NCI-H2196 treated with DMSO at 0.1 percent for 48 hours (cell line): ENCODE measurements around the gene SDF2.
A peak's percentile ranks its signal among the peaks of the same experiment; 100 is the strongest.
"Not testable (repeated sequence)": the region's sequence is repeated elsewhere in the genome, so short reads cannot be mapped to it uniquely, and the experiment has no call there.

ENCODE experiments used
- DNase-seq: peaks from one replicate; lab custom pipeline; 2025; ENCODE audit not compliant: unreplicated experiment; lab: John Stamatoyannopoulos, UW

The SDF2 gene

DNA sequence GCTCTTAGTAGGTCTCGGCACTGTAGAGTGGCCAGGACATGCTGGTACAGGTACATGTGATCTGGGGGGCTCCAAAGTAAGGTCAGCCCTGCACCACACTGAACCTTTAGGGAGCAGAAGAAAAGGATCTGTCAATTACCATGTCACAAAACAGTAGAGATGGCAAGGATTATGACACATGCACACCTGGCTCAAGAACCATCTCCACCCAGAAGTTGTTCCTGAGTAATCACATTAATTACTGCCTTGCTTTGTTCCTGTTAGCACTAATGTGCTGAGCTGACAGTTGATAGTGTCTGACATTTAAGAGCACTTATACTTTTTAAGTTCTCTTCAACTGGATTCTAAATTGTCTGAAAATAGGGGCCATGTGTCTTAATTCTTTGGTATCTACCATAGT lies 26.2 kb downstream of the SDF2 start:
- no peak for DNase-seq

- no peak for DNase-seq
Measured at GRCh38 chr17:28634206-28634865, 27.4 kb downstream of the SDF2 start.

GRCh38 chr17:28626818-28627217 lies 34.9 kb downstream of the SDF2 start:
- no peak for DNase-seq

DNA sequence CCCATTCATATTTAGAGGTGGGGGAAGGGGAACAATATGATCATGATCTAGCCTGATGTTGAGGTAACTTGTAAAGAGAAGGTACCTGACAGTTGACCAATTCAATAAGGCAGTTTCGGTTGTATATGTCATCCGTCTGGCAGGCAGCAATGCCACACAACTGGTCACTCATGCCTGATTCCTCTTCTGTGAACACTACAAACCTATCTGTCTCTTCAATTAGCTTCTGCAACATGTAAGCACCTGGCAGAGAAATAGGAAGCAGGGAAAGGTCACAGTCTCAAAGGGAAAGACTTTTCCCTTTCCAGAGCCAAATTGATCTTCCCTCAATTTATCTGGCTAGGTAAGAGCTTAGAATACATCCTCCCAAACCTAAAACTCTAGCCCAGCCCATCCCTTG lies 37.6 kb downstream of the SDF2 start:
- no peak for DNase-seq

DNA sequence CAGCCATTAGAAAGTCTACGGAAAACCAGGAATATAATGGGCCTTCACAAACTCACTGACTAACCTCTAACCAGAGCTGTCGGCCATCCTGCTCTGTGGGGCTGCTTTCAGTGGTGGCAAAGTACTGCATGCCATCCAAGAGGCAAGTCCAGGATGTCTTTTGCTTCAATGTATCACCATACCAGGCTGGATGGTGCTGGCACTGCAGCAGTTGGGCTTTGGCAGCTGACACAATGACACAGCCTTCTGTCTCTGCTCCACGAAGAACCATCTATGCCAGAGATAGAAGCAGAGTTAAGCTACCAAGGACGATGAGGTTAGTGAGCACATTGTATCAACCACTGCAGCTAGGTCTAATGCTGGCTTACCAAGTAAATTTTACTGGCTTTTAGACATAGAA lies 38.0 kb downstream of the SDF2 start:
- DNase-seq, result no peak

DNA sequence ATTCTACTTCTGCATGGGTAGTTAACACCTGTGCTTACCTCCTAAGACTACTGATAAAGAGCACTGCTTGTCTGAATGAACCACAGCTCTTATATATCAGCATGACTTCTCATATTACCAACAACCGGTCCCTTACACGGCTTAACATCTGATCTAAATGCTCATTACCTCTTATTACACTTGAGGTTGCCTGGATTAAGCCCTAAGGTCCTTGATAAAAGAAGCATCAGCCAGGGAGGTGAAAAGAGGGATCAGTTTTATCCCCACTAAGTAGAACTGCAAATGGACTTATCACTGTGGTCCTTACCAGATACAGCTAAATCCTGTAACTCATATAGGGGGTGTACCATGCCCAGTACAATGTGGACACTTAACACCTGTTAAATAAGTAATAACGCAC lies 39.5 kb downstream of the SDF2 start:
- DNase-seq, result no peak

DNA sequence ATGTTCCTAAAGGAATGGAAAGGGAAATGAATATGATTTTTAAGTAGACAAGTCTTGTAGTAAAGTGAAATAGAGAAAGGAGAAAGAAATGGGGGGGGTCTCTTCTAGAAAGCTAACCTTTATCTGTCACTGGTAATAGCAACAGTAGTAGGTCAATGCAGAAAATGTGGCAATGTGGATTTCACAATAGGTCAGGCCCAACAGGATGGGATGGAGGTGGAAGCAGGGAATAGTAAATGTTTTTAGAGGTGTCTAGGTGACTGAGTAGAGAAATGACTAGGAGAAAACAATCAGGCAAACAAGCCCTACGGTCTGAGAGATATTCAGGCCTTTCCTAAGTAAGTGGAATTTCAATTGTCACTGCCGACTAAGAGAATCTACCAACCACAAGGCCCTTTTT lies 41.7 kb downstream of the SDF2 start:
- DNase-seq, result no peak

- no peak for DNase-seq
Measured at GRCh38 chr17:28618464-28618863, 43.2 kb downstream of the SDF2 start.

DNA sequence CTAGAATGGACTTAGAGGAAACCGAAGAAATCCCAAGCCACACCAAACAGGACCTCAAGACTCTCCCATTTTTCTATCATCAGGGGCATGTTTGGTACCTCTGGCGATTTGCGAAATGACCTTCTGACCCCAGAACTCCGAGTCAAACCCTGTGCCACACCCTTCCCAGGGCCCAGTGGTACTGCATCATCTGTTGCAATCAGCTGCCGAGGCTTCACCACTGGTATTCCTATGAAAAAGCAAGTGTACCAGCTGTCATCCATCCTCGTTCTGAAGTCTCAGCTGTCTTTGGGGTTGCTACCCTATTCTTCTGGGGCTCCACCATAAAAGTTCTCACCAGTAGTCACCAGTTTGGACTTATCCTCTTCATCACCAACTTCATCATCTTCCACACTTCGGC lies 45.4 kb downstream of the SDF2 start:
- DNase-seq, result no peak

GRCh38 chr17:28615260-28615940 lies 46.3 kb downstream of the SDF2 start:
- no peak for DNase-seq

DNA sequence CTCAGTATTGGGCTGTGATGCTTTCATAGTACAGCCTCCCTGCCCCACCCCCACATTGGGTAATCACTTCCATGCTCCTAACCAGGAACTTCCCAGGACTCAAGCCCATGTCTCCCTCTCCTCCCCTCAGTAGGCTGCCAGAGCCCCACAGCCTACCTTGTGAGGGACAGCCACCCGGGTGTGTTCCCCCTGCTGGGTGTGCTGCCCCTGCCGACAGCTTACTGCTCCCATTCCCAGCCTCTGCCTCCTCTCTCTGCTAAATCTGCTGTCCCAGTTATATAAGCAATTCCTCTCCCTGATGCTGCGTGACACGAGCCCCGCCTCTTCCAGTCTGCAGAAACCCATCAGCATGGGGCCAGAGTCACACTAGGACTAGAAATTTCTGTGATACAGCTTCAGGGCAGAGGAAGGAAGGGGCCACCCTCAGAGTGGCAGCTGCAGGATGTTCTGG lies 47.8 kb downstream of the SDF2 start, which contains the start of gene RSKR:
TSS of gene RSKR (minus strand) at position 255 of the 451 bp plus-strand sequence. CDS start at position 231, 24 bp downstream.
- no peak for DNase-seq

DNA sequence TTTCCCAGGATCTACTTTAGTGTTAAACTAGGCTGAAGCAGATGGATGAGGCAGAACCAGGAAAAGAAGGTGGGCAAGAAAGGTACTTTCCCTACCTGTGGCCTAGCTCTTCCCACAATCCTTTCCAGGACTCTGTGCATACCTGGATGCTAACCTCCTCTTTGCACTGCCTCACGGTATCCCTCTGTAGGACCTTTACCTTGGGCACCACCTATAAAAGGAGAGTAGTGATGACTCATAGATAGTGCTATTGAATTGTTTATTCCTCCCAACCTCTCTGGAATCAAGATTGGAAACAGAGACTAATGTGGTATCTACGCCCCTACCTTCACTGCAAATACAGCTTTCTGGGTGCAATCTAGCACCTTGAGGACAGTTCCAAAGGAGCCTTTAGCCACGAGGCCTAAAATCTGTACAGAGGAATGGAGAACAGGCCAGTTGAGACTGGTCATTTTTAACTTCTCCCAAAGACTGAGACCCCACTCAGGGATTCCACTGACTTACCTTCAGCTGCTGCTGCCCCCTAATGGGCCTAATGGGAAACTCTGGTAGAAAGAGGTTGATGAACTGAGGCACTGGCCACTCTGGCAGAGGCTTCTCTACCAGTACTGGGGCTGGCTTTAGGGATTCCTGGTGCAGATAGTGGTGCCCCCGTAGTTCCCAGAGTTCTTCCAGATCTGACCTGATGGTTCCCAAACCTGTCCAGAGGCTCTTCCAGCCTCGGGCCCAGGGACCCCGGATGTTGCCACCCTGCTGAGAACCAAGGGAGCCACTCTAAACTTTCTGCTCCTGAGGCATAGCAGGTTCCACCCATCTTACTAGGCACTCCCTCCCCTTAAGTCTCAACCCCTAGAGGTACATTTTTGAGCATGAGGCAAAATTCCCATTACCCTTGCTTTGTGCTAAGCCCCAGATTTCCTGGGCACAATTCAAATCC lies 48.5 kb downstream of the SDF2 start:
- no peak for DNase-seq

DNA sequence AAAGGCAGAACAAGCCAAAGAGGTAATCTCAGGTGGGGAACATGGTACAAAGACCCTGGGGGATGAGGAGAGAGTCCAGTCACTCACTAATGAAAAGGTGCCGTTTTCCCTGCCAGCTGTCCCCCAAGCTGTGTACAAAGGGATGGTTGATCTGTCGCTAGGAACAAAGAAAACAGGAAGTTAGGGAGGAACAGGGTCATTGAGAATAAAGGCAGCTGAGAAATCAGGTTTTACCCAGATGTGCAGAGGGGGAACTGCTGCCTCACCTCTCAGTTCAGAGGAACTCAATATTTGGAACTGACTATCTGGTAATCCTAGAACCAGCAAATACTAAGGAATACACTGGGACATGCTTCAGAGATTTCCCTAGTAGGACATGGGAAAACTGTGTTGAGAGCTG lies 49.2 kb downstream of the SDF2 start:
- no peak for DNase-seq

DNA sequence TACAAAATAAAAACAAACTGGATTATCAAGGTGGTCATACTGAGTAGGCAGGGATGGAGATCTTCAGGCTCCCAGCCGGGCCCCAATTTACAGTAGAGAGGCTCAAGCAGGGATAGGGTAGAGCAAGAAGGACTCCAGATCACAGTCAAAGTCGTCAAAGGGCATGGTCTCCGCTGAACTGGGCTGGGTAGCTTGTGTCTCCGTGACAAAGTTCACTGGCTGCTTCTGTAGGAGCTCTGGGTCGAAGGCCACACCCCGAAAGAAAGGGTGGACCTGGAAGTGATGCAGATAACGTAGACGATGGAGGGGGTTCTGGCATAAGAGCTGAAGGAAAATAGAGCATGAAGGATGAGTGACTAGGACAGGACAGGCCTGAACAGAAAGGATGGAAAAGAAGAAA lies 51.3 kb downstream of the SDF2 start:
- no peak for DNase-seq

DNA sequence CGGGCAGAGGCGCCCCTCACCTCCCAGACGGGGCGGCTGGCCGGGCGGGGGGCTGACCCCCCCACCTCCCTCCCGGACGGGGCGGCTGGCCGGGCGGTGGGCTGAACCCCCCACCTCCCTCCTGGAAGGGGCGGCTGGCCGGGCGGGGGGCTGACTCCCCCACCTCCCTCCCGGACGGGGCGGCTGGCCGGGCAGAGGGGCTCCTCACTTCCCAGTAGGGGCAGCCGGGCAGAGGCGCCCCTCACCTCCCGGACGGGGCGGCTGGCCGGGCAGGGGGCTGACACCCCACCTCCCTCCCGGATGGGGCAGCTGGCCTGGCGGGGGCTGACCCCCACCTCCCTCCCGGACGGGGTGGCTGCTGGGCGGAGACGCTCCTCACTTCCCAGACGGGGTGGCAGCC lies 57.7 kb downstream of the SDF2 start:
- not testable (repeated sequence) for DNase-seq

DNA sequence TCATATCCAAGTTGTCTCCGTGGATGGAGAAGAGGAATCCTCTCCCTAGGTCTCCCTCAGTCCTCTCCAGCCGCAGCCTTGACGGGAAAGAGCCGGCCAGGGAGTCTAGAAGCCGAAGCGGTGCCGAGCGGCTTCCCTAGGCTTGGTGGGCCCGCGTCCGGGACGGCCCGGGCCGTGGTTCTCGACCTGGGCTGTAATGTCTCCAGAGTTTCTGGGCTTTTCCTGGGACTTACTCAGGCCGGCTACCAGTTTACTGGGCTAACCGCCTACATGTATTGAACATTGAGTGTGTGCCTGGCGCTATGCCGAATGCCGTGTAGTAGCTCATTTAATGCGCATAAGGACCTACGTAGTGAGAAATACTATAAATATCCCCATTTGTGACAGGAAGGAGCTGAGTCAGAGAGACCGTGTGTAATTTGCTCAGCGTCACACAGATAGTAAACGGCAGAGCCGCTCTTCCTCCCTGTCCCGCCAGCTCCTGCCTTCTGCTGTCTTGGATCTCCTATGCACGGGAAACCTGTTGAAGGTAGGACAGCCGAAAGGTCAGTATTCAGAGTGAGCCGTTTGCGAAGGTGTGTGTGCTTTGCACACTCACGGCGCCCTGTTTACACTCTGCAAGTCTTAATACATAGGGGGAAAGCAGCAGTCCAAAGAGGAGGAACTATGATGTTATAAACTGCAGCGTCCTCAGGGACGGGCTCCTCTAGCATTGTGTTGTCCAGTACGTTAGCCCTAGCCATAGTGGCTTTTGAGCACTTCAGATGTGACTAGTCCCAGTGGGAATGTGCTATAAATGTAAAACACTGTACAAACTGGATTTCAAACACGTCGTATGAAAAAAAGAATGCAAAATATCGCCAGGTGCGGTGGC lies 62.2 kb downstream of the SDF2 start:
- peak; percentile 5 for DNase-seq

GRCh38 chr17:28598799-28599310 lies 62.9 kb downstream of the SDF2 start, which contains the start of gene SPAG5:
TSS of gene SPAG5 (minus strand) at chr17:28599025. CDS start at chr17:28598946, 79 bp downstream.
- peak; percentile 75 for DNase-seq

- no peak for DNase-seq
Measured at GRCh38 chr17:28598389-28598788, 63.3 kb downstream of the SDF2 start.
